Keratinocyte (primary cell): ENCODE results near the gene MAN1A2. TPM values are rescaled to one million over a fixed set of nuclear protein-coding genes. Genes with fewer than 3 reads are reported as not detected.

Experiments used
- DNase-seq: peaks from one replicate; pipeline ENCODE4 v3.0.0-alpha.2; 2011; ENCODE audit warnings: low read depth, missing footprints, low spot score
- FAIRE-seq: peaks from 2 replicates; lab custom pipeline; 2011; peaks lifted over from hg19 to GRCh38; lab: Jason Lieb, UNC
- H2AFZ ChIP-seq: 2 replicates; pipeline ENCODE4 v1.6.0; 2012; ENCODE audit warnings: low read length, control low read depth, inconsistent platforms; ENCODE audit not compliant: control insufficient read depth
- H3K27ac ChIP-seq: 2 replicates; pipeline ENCODE4 v1.5.1; 2011; ENCODE audit warnings: low read length; ENCODE audit not compliant: control insufficient read depth, insufficient read depth
- H3K27me3 ChIP-seq: 3 replicates; pipeline ENCODE4 v1.6.0; 2011; ENCODE audit warnings: low read length; ENCODE audit not compliant: control insufficient read depth, insufficient read depth; ENCODE audit errors: extremely low read depth
- H3K36me3 ChIP-seq, 2 experiments: 2 replicates in 1 of 2; 3 replicates in 1 of 2; pipeline ENCODE4 v1.5.1; 2011; ENCODE audit warnings: low read length in 2 of 2, mild to moderate bottlenecking in 1 of 2; ENCODE audit not compliant: control insufficient read depth in 2 of 2, insufficient read depth in 2 of 2; ENCODE audit errors: extremely low read depth in 1 of 2
- H3K4me1 ChIP-seq: 3 replicates; pipeline ENCODE4 v1.5.1; 2011; ENCODE audit warnings: low read length; ENCODE audit not compliant: control insufficient read depth, insufficient read depth; ENCODE audit errors: extremely low read depth
- H3K4me2 ChIP-seq: 3 replicates; pipeline ENCODE4 v1.6.0; 2011; ENCODE audit warnings: low read depth, low read length; ENCODE audit not compliant: control insufficient read depth, insufficient read depth; ENCODE audit errors: extremely low read depth
- H3K4me3 ChIP-seq, 3 experiments: fragments of 200-600 bp in 1 of 3; sonication (generic) in 1 of 3; 2 replicates in 2 of 3; 3 replicates in 1 of 3; pipeline ENCODE4 v1.5.1; 2011 to 2016; ENCODE audit warnings: low read length in 3 of 3, mild to moderate bottlenecking in 3 of 3, control low read depth in 2 of 3, inconsistent platforms in 1 of 3, low read depth in 1 of 3, mixed read lengths in 1 of 3, mixed run types in 1 of 3, moderate library complexity in 1 of 3; ENCODE audit not compliant: control insufficient read depth in 2 of 3, insufficient read depth in 2 of 3; ENCODE audit errors: extremely low read depth in 1 of 3
- H3K79me2 ChIP-seq: 2 replicates; pipeline ENCODE4 v1.6.0; 2012; ENCODE audit warnings: low read length; ENCODE audit not compliant: control insufficient read depth, insufficient read depth
- H3K9ac ChIP-seq: 3 replicates; pipeline ENCODE4 v1.6.0; 2011; ENCODE audit warnings: low read length; ENCODE audit not compliant: control insufficient read depth, insufficient read depth; ENCODE audit errors: extremely low read depth
- H3K9me1 ChIP-seq: 3 replicates; pipeline ENCODE4 v1.6.0; 2011; ENCODE audit warnings: low read length; ENCODE audit not compliant: control insufficient read depth, insufficient read depth; ENCODE audit errors: extremely low read depth
- H3K9me3 ChIP-seq: 2 replicates; pipeline ENCODE4 v1.5.1; 2012; ENCODE audit warnings: low read depth, low read length; ENCODE audit not compliant: control insufficient read depth
- H4K20me1 ChIP-seq: 3 replicates; pipeline ENCODE4 v1.6.0; 2011; ENCODE audit warnings: low read length; ENCODE audit not compliant: control insufficient read depth, insufficient read depth; ENCODE audit errors: extremely low read depth
- EZH2 ChIP-seq: IDR thresholded peaks from one replicate; pipeline ENCODE4 v1.6.1; 2012; ENCODE audit warnings: inconsistent platforms, mild to moderate bottlenecking, low read length, moderate library complexity
- dilution Hi-C: fragments of 300-500 bp; cut with MboI; formaldehyde crosslinking; loops from one replicate; pipeline ENCODE4 v1.7.0; 2020; ENCODE audit warnings: low sequenced_read_pairs; ENCODE audit not compliant: extremely low pct_ligation_motif_present
- polyA plus RNA-seq, 5 experiments: library from polyadenylated mRNA; depleted of rRNA in 3 of 5; stranded (reverse) in 3 of 5; stranded (forward) in 1 of 5; unstranded in 1 of 5; fragments of >200 nt; gene quantifications; 1 replicate in 1 of 5; 2 replicates in 3 of 5; 3 replicates in 1 of 5; pipeline versions ENCODE4 v1.2.1 to v1.2.3, GENCODE V29; 2011 to 2012; ENCODE audit warnings: missing spikeins in 2 of 5, low read depth in 1 of 5, low replicate concordance in 1 of 5
- TF ChIP-seq, protein P1 (sequence below), 3 experiments: IDR thresholded peaks in 1 of 3; conservative IDR thresholded peaks in 1 of 3; optimal IDR thresholded peaks in 1 of 3; 2 replicates in 2 of 3; 3 replicates in 1 of 3; pipeline versions ENCODE3 to v1.5.1; 2011; ENCODE audit warnings: low read length in 3 of 3, mild to moderate bottlenecking in 3 of 3, moderate library complexity in 2 of 3, control low read depth in 1 of 3, inconsistent platforms in 1 of 3; ENCODE audit not compliant: insufficient read depth in 2 of 3; ENCODE audit errors: extremely low read depth in 1 of 3

MAN1A2 gene
- polyA plus RNA-seq, 1 donor (not counting 4 experiments of a cell fraction or from before 2014, with no cell fraction given), result 19.0 TPM

DNA sequence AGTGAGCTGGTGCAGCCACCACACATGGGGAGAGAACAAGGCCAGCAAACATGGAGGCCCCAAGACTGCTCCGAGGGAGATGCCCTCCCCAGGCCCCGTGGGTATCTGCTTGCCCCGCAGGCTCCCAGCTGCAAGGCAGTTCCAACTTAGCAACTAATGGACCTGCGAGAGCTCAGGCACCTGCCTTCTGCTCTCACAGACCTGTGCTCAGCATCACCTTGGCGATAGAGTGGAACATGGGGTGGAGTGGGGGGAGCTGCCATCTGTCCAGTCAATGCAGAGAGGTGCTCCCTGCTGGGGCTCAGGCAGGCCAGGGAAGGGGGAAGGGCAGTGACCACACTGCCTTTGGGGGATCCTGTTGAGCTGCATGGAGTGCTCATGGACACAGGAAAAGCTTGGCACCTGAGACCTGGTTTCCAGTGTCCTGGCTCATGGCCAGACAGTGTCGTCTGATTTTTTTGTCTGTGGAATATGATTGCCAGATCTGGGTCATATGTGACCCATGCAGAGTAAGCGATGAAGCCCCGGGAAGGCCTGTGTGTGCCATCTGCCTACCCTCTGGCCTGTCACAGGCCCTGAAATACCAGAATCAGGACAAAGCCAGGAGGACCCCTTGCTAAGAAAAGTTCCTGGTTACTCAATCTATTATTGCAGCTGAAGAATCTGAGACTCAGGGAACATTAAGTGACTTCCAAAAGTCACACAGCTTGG lies 198.7 kb downstream of the MAN1A2 start:
- Histone ChIP-seq H3K4me2 (no peak overlapping the region), H3K9me1 (no peaks in the 10 kb centered on the region), H3K9me3 (no peaks in the 10 kb centered on the region), H2AFZ (no peak overlapping the region), H4K20me1 (no peaks in the 10 kb centered on the region), H3K4me3 (no peak overlapping the region), H3K4me1 (no peaks in the 10 kb centered on the region), H3K9ac (no peak overlapping the region), H3K27ac (no peak overlapping the region), H3K27me3 (no peaks in the 10 kb centered on the region), H3K36me3 (no peaks in the 10 kb centered on the region), H3K79me2 (no peaks in the 10 kb centered on the region)
- TF ChIP-seq EZH2, result no peak
- TF ChIP-seq, protein P1, sequence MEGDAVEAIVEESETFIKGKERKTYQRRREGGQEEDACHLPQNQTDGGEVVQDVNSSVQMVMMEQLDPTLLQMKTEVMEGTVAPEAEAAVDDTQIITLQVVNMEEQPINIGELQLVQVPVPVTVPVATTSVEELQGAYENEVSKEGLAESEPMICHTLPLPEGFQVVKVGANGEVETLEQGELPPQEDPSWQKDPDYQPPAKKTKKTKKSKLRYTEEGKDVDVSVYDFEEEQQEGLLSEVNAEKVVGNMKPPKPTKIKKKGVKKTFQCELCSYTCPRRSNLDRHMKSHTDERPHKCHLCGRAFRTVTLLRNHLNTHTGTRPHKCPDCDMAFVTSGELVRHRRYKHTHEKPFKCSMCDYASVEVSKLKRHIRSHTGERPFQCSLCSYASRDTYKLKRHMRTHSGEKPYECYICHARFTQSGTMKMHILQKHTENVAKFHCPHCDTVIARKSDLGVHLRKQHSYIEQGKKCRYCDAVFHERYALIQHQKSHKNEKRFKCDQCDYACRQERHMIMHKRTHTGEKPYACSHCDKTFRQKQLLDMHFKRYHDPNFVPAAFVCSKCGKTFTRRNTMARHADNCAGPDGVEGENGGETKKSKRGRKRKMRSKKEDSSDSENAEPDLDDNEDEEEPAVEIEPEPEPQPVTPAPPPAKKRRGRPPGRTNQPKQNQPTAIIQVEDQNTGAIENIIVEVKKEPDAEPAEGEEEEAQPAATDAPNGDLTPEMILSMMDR (optimal IDR thresholded peaks at IDR 0.05 in 1 of 3, IDR thresholded peaks at IDR 0.05 in 1 of 3, conservative IDR thresholded peaks at IDR 0.05 in 1 of 3; ENCODE audit: extremely low read depth in 1 of 3, insufficient read depth in 2 of 3, low read length in 3 of 3), result no peak
- dilution Hi-C loops, result no loop called here
- no peak for DNase-seq
- FAIRE-seq, result no peak

DNA sequence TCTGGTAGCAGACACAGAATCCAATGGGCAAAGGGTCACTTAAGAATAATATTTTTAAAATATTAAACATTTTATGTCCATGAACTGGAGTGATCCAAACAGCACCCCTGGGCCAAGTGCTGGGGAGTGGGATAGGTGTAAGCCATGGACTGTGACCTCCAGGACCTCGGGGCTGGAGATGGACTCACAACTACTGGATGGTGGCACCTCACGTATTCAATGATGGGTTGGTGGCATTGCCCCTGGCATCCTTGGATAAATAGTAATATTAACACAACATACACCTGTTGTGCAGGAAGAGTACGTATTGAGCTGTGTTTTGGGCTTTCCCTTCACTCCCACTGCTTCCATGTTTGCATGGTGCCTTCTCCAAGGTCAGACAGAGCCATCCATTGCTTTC lies 199.3 kb downstream of the MAN1A2 start:
- H3K4me2 ChIP-seq, result no peak overlapping the region
- no peak for DNase-seq
- H3K4me1 ChIP-seq, result no peaks in the 10 kb centered on the region
- H3K9me3 ChIP-seq, result no peaks in the 10 kb centered on the region
- H3K27ac ChIP-seq, result no peak overlapping the region
- no peak overlapping the region for H2AFZ ChIP-seq
- dilution Hi-C loops, result no loop called here
- H3K4me3 ChIP-seq, result no peak overlapping the region
- TF ChIP-seq, protein P1 (optimal IDR thresholded peaks at IDR 0.05 in 1 of 3, IDR thresholded peaks at IDR 0.05 in 1 of 3, conservative IDR thresholded peaks at IDR 0.05 in 1 of 3; ENCODE audit: extremely low read depth in 1 of 3, insufficient read depth in 2 of 3, low read length in 3 of 3), result no peak
- no peak for TF ChIP-seq EZH2
- no peaks in the 10 kb centered on the region for H4K20me1 ChIP-seq
- H3K9me1 ChIP-seq, result no peaks in the 10 kb centered on the region
- no peak overlapping the region for H3K9ac ChIP-seq
- H3K27me3 ChIP-seq, result no peaks in the 10 kb centered on the region
- H3K36me3 ChIP-seq, result no peaks in the 10 kb centered on the region
- no peaks in the 10 kb centered on the region for H3K79me2 ChIP-seq
- FAIRE-seq, result no peak
